Stimulated activated CD4-positive, alpha-beta T cell treated with anti-CD3 and anti-CD28 coated beads, Interleukin-1b, Interleukin-23, amount 100 ng/mL, for 48 hours (primary cell): ENCODE data around the gene RPL3.

Experiments used
- DNase-seq: peaks from one replicate; pipeline ENCODE4 v3.0.0-alpha.2; 2020

The RPL3 gene

GRCh38 chr22:39297490-39298240 is 21.8 kb downstream of the RPL3 start:
- no peak for DNase-seq

DNA sequence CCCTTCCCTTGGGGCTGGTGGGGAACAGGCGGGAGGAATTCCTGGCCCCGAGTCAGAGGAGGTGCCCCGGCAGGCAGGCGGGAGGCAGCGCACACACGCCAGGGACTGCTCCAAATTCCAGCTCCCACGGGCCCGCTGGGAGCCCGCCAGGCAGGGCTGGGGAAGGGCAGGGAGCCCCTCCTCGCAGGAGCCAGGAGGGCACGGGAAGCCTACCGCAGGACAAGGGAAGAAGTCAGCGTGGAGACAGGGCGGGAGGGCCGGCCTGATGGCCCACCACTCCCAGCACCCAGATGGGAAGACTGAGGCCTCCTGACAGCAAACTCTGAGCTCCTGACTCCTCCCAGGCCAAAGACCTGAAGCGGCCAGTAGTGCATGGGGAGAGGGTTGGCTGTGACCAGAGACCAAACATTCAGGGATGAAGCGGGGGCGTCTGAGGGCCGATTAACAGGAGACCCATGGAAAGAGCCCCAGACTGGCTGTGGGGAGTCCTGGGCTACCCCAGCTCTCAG is 22.4 kb downstream of the RPL3 start:
- no peak for DNase-seq

DNA sequence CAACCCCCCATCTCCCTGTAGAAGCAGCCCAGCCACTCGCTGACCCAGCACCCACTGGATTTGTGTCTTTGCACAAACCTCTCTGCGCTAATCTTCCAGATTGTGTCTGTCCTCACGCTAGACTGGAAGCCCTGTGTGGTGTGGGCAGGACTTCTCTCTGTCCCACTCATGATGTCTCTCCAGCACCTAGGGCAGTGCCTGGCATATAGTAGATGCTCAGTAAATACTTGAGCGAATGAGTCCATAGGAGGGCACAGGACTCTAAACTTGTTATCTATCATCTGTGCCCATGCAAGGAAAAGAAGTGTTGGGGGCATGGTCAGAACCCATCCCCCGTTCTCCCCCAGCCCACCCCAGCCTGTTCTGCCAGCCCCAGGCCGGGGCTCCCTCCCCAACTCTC is 22.9 kb downstream of the RPL3 start:
- no peak for DNase-seq

- DNase-seq: no peak
Measured at GRCh38 chr22:39294571-39295468, 24.6 kb downstream of the RPL3 start.

DNA sequence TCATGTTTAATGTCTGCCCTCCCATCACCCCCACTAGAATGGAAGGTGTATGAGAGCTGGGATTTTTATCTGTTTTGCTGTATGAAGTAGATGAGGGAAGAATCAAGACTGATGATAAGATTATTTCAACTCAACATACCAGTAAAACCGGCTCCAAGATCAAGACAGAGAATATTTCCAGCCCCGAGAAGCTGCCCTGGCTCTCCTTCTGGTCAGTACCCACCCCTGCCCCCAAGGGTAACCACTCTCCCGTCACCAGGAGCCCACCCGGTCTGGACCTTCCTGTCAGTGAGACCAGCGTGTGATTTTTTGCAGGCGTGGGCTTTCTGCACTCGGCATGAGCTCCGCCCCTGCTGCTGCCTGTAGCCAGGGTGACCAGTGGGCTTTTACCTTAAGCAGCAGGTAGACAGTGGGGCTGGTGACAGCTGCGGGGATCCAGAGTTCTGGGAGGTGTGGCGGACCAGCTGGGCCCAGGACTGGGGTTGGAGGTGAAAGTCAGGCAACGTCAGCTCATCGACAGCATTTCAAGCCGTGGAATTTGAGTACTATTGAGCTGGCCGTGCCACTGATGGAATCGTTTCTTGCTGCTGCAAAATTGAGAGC is 25.6 kb downstream of the RPL3 start:
- DNase-seq: no peak

DNA sequence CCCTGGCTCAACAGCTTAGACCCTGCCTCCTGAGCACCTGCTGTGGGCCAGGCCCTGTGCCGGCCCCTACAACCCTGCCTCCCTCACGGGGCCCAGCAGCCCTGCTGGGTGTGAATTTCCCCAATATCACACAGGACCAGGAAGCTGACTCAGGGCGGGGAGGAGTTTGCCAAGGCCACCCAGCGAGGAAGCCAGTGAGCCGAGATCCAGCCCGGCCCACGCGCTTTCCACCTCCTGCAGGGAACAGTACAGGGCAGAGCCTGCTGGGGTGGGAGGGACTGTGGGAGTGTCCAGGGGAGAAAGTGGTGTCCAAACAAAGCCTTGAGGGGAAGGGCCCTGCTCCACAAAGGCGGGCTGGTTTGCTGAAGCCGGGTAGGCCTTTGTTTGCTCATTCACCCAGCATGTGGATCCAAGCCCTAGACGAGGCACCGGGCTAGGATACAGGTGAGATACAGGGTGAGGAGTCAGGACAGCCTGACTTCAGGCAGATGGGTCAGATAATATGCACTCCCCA is 26.8 kb downstream of the RPL3 start:
- no peak for DNase-seq

DNA sequence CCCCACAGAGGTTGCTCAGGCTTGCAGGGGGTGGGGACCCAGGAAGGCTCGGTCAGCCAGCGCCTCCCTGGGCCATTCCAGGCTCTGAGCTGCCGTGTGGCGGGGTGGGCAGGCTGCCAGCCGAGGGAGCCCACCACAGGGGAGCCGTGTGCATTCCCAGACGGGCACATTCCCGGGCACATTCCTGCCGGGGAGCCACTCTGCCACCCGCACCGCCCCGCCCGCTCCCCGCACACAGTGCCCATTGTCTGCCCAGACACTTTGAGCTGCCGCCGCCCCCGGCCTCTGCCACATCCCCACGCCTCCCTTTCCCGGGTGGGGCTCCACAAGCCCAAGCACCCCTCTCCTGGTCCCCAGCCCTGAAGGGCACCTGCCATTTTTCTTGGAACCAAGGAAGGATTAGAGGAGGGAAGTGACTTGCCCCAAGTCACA is 27.4 kb downstream of the RPL3 start:
- DNase-seq: no peak

DNA sequence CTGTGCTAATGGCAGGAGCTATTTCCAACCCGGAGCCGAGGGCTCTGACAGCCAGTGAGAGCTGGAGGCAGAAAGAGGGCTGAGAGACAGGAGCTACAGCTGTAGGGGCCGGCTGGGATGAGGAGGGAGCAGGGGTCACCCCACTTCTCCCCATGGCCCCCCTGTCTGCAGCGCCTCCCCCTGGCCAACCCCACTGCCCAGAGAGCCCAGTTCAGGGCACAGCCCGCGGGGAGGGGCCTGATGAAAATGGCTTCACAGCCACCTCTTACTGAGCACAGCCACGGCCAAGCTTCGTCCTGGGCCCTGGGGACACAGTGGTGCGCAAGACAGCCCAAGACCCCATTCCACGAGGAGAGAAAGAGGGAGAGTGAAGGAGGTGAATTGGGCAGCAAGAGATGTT is 27.9 kb downstream of the RPL3 start:
- no peak for DNase-seq

DNA sequence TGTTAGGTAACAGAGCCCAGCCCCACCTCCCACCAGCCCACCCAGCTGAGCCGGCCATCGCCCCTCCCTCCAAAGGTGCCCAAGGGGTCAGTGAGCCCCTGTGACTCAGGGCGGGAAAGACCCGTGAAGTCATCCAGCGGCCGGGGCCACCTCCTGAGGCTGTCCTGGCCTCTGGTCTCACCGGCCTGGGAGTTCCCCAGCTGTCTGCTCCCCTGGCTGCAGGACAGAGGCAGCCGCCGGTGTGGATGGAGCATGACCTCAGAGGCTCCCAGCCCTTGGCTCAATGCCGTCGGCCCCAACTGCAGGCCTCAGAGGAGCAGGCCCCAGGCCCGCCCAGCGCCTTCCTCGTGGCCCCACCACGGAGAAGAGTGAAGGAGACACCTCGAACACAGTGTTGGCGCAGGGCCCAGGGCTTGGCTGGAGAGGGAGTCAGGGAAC is 28.7 kb downstream of the RPL3 start:
- DNase-seq: no peak

- no peak for DNase-seq
Measured at GRCh38 chr22:39289975-39290720, 29.3 kb downstream of the RPL3 start.

GRCh38 chr22:39289533-39289932 is 29.9 kb downstream of the RPL3 start:
- DNase-seq: no peak

GRCh38 chr22:39288135-39288898 is 31.1 kb downstream of the RPL3 start:
- no peak for DNase-seq

DNA sequence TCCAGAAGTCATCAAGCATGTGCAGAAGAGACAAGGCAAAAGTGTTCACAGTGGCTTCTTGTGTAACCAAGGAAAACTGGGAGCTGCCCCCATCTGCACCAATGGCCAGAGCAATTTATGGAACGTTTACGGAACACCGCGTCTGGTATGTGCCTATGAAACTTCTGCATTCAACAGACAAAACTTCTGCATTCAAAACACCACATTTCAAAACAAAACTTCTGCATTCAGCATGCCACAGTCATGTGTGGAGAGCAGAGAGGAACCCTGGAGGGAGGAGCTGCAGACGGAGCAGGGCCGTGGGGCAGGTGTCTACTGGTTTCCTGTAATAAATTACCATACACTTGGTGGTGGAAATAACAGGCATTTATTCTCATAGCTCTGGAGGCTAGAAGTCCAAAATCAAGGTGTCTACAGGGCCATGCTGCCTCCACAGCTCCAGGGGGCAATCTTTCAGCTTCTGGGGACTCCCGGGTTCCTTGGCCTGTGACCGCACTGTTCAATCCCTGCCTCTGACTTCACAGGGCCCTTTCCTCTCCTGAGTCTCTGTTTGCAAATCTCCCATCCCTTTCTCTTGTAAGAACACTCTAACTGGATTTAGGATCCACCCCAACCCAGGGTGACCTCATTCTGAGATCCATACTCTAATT is 32.2 kb downstream of the RPL3 start:
- DNase-seq: no peak

DNA sequence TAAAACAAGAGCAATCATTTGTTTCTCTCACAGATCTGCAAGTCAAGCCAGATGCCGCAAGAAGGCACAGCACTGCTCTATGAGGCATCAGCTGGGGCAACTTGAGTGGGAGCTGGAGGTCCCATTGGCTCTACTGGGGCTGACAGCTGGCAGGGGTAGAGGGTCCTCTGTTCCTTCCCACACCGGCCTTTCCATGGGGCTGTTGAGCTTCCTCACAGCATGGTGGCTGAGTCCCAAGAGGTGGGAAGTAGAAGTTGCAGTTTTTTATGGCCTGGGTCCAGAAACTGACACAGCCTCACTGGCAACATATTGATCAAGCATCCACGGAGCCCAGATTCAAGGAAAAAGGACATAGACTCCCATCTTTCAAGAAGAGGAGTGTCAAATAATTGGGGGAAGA is 34.4 kb downstream of the RPL3 start:
- no peak for DNase-seq

GRCh38 chr22:39284142-39284980 is 35.1 kb downstream of the RPL3 start:
- DNase-seq: no peak

DNA sequence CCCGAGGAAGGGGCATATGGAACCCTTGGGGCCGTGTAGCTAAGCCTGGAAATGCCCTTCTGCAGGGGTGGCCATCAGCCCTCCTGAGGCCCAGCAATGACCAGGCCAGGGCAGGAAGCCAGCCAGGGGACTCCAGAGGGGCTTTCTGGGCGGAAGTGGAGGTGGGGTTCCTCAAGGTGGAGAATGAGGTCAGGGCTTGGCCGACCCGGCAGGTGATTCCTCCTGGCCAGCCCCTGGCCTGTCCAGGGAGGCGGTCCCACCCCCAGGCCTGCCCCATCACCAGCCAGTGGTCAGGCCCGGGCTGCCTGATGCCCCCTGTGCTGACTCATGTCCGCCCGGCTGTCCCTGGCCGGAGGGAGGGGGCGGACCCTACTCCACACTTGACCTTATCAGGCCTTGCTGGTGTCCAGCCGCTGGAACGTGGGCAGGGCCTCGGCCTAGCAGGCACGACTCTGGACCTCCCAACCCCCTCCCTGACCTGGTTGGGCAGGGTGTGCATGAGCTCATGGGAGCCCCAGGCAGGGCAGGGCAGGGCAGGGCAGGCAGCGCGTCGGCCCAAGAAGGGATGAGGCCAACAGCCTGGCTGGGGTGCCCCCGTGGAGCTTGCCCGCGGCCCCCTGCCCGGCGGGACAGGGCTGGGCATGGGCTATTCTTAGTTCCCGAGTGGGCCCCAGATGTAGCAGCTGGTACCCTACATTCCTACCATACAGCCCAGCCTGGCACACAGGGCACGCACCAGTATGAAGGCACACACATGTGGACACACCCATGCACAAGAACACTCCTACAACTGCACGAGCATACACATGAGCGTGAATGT is 35.9 kb downstream of the RPL3 start:
- DNase-seq: no peak

GRCh38 chr22:39282645-39283321 is 36.6 kb downstream of the RPL3 start:
- DNase-seq: no peak

DNA sequence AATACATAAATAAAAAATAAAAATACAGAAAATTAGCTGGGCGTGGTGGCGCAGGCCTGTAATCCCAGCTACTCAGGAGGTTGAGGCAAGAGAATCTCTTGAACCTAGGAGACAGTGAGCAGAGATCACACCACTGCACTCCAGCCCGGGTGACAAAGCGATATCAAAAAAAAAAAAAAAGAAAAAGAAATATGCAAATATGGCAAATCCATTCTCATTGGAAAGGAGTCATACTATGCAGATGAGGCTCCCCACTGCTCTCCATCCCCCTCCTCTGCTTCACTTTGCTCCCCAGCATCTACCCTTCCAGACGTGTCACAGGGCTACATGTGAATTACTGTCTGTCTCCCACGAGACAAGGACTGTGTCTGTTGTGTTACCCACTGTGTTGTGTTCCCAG is 38.3 kb downstream of the RPL3 start:
- no peak for DNase-seq

DNA sequence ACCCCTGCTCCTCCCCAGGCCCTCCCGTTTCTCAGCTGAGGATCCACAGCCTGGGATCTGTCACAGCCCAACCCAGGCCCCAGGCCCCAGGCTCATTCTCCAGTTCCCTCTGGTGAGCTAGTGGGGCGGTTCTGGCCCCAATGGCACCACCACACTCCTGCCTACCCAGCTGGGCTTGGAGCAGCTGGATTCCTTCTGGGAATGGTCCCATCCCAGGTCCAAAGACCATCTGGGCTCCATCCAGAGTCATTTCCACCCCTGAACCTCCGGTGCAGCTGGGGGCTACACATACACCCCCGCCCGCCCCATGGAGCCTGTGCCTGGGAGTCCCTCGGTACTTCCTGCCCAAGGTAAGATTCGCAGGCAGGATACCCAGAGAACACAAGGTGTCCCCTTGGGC is 39.2 kb downstream of the RPL3 start:
- DNase-seq: no peak
